Uterus (tissue), 2 donors: ENCODE results near the gene WIPF1.

Experiments
- CTCF ChIP-seq, 4 experiments: fragments of 200-600 bp in 2 of 4; fragments of 450-650 bp in 2 of 4; sonication (generic) in 2 of 4; IDR thresholded peaks; one replicate each; pipeline ENCODE4 v1.5.1; 2016 to 2019; ENCODE audit warnings: antibody characterized with exemption in 4 of 4, mild to moderate bottlenecking in 2 of 4, moderate library complexity in 1 of 4
- POLR2A ChIP-seq, 2 donors: fragments of 450-650 bp; IDR thresholded peaks; one replicate each; pipeline ENCODE4 v1.6.1; 2016; ENCODE audit warnings: antibody characterized with exemption in 2 of 2, mild to moderate bottlenecking in 1 of 2, moderate library complexity in 1 of 2

DNA sequence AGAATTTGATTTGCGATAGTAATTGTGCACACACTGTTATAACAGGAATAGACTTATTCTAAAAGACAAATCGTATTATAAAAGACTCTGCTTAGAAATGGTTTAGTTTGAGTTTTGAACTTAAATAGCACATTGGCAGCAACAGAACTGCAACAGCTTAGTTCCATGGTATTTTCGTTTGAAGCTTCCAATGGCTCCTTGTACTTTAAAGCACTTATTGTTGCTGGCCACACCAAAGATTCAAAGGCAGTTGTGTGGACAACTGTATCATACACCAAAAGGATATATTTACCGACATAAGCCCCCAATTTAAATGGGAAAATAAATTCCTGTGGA, 627 bp downstream of the WIPF1 start:
- no peak for TF ChIP-seq CTCF (IDR thresholded peaks at IDR 0.05)
- no peak for TF ChIP-seq POLR2A (IDR thresholded peaks at IDR 0.05)
